T47D (cell line): ENCODE results near the gene CDHR1.
A peak's percentile ranks its signal among the peaks of the same experiment; 100 is the strongest.

Experiments
- DNase-seq, 2 experiments: peaks; one replicate each; pipeline versions ENCODE4 v3.0.0 to v3.0.0-alpha.2; 2011 to 2012; ENCODE audit warnings: low read depth in 1 of 2, low spot score in 1 of 2
- JUND ChIP-seq: IDR thresholded peaks from 2 replicates; pipeline ENCODE4 v1.6.1; 2012; ENCODE audit warnings: low read depth
- in situ Hi-C: cut with HindIII; loops from 2 replicates; pipeline ENCODE4 v1.10.0; 2016; ENCODE audit warnings: low sequenced_read_pairs, low pct_unique_long_range_greater_than_20kb

The CDHR1 gene

GRCh38 chr10:84254552-84255478, 60.5 kb downstream of the CDHR1 start:
- no peak for DNase-seq
- in situ Hi-C loops: no loop called here
- no peak for TF ChIP-seq JUND

- in situ Hi-C loops: no loop called here
- peak in 1 of 2 experiments; percentile 20 for DNase-seq
- no peak for TF ChIP-seq JUND
Observed at GRCh38 chr10:84256510-84257342, 62.4 kb downstream of the CDHR1 start.

DNA sequence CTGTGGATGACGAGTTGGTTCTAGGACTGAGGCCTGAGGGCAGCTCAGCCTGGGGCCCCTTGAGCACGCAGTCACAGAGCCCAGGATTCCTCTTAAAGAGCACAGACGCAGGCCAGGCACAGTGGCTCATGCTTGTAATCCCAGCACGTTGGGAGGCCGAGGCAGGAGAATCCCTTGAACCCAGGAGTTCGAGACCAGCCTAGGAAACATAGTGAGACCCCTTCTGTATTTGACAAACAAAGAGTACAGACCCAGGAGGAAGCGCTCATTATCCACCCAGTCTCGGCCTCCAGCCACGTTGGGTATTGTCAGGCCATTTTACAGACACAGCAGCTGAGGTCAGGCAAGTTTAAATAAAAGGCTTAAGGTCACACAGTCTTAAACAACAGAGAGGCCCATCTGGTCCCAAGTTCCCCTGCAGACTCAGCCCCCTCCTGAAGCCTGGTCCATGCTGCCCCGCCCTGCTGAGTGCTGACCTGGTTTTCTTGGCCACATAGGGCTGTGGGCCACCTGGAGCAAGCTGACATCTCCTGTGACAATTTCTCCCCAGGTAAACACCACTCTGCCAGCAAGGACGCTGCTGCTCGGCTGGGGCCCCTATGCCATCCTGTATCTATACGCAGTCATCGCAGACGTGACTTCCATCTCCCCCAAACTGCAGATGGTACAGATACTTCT, 63.1 kb downstream of the CDHR1 start:
- no peak for TF ChIP-seq JUND

GRCh38 chr10:84258034-84258695, 63.8 kb downstream of the CDHR1 start:
- TF ChIP-seq JUND: no peak
- DNase-seq: no peak
- in situ Hi-C loops: no loop called here

More for the DNA sequence above, 63.1 kb downstream of the CDHR1 start:
- DNase-seq: no peak
- in situ Hi-C loops: no loop called here

GRCh38 chr10:84261236-84261915, 67.0 kb downstream of the CDHR1 start:
- in situ Hi-C loops: no loop called here
- no peak for TF ChIP-seq JUND
- DNase-seq: no peak

GRCh38 chr10:84262190-84262956, 68.0 kb downstream of the CDHR1 start:
- no peak for DNase-seq
- in situ Hi-C loops: no loop called here
- TF ChIP-seq JUND: no peak

DNA sequence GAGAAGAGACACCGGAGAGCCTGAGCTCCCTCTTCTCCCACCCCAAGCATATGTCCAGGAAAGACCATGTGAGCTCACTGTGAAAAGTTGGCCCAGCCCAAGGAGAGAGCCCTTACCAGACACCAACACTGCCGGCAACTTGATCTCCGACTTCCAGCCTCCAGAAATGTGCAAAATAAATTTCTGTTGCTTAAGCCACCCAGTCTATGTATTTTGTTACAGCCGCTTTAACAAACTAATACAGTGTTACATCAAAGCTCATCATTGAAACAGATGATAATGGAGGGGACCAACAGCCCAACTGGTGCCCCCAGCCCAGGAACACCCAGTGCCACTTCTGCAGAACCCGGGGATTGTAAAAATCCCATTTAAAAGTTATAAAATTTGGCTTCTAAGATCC, 69.4 kb downstream of the CDHR1 start:
- TF ChIP-seq JUND: no peak
- in situ Hi-C loops: no loop called here
- DNase-seq: no peak

GRCh38 chr10:84264611-84265141, 70.3 kb downstream of the CDHR1 start:
- in situ Hi-C loops: no loop called here
- DNase-seq: peak; percentile 58 to 66
- TF ChIP-seq JUND: no peak

DNA sequence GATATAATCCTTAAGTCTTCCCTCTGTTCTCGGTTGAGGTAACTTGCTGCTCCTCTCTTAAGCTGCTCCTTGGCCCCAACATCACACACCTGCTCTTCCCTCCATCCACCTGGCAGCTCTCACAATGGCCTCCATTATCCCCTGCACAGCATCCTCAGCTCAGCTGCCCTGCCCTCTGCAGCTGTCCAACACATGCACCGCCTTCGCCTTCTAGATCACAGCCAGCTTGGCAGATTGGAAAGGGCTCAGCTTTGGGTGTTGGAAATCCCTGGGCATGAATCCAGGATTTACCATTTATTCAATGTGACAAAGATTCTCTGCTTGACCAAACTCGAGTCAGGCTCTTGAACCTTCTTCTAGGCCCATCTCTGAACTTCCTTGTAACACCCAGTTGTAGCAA, 71.1 kb downstream of the CDHR1 start:
- no peak for DNase-seq
- no peak for TF ChIP-seq JUND
- in situ Hi-C loops: no loop called here

DNA sequence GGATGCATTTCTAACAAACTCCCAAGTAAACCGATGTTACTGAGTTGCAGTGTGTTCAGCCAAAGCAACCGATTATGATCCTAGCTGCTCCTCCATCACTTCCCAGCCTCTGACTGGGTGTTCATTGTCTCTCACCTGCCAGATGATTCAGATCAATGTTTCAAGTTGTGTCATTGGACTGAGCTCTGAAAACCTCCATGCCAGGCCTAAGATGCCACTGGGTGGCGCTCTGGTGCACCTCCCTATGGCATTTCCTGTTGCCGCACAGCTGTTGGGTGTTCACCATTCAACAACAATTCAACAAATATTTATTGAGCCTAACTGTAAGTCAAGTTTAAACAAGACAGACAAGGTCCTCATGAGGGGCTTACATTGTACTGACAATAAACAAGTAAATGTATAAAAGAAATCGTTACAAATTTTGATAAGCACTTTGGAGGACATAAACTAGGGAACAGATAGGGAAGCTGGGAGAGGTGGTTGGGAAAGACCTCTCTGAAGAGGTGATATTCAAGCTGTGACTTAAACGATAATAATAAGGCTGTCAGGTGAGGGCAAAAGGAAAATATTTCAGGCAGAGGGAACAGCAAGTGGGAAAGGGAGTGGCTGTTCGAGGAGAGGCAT, 73.3 kb downstream of the CDHR1 start:
- in situ Hi-C loops: no loop called here
- TF ChIP-seq JUND: no peak
- DNase-seq: peak in 1 of 2 experiments; percentile 60
